Measurements from ENCODE around the gene ZIC5.

GRCh38 chr13:99969919-99970650 is 1.5 kb downstream of the ZIC5 start:
- TF ChIP-seq CTCF (IDR thresholded peaks at IDR 0.05) (no peak), POLR2A (IDR thresholded peaks at IDR 0.05) (no peak)
